RWPE1 (cell line): ENCODE data around the gene PHLPP2.

Experiments
- CTCF ChIA-PET: fragments of 350-600 bp; sonication (Branson Sonifier 250); formaldehyde crosslinking; extraction: SDS; loops from one replicate; lab custom pipeline; 2021; lab: Yijun Ruan, JAX
- POLR2A ChIA-PET: fragments of 400-600 bp; formaldehyde crosslinking; extraction: SDS; loops from one replicate; lab custom pipeline; 2020; ENCODE audit warnings: antibody characterized with exemption; ENCODE audit not compliant: low non-redundant PET; lab: Yijun Ruan, JAX
- DNase-seq: peaks from one replicate; pipeline ENCODE4 v3.0.0; 2012; ENCODE audit warnings: low spot score
- H3K27ac ChIP-seq: fragments of 450-650 bp; 2 replicates; pipeline ENCODE4 v1.5.1; 2017
- TF ChIP-seq, protein P1 (sequence below): fragments of 450-650 bp; conservative IDR thresholded peaks from 2 replicates; pipeline ENCODE4 v1.5.1; 2017; ENCODE audit warnings: low read depth, mild to moderate bottlenecking

PHLPP2 gene

DNA sequence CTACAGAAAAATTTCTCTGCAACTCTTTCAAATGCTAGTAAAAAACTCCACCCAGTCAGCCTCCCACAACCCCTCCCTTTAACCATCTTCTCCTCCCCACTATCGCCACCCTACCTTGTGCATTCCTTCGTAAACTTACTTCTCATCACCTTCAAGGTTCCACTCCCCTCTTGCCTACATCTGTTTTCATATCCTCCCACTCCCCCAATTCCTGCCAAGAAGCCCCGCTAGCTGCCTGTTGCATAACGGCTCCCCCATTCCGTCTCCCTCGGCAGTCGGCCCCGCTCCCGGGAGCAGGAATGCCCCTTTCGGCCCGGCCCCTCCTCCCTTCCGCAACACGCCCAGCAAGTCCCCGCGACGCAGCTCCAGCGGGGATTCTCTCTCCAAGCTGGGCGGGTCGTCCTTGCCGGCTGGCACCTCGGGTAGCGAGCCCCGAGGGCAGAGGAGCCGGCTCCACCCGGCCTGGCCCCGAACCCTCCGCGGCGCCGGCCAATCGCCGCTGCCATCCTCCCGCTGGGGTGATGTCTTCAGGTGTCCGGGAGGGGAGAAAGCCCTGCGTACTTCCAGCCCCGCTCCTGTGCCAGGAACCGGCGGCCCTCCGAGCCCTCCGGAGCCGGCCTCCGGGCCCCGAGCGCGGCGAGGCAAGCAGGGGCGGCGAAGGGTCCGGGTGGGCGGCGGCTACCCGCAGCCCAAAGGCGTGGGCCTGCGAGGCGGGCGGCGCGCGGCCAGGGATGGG, 1.5 kb downstream of the PHLPP2 start:
- H3K27ac ChIP-seq: peak overlapping the region; percentile 86
- ChIA-PET POLR2A (no interaction called here), CTCF (interaction anchor here (1.0 kb wide), 1 partner anchor 153 kb away, joined by 3 read pairs; no protein-coding TSS in a partner anchor)
- peak; percentile 80 for DNase-seq
- TF ChIP-seq, protein P1, sequence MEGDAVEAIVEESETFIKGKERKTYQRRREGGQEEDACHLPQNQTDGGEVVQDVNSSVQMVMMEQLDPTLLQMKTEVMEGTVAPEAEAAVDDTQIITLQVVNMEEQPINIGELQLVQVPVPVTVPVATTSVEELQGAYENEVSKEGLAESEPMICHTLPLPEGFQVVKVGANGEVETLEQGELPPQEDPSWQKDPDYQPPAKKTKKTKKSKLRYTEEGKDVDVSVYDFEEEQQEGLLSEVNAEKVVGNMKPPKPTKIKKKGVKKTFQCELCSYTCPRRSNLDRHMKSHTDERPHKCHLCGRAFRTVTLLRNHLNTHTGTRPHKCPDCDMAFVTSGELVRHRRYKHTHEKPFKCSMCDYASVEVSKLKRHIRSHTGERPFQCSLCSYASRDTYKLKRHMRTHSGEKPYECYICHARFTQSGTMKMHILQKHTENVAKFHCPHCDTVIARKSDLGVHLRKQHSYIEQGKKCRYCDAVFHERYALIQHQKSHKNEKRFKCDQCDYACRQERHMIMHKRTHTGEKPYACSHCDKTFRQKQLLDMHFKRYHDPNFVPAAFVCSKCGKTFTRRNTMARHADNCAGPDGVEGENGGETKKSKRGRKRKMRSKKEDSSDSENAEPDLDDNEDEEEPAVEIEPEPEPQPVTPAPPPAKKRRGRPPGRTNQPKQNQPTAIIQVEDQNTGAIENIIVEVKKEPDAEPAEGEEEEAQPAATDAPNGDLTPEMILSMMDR: no peak

- H3K27ac ChIP-seq: no peak overlapping the region
- DNase-seq: no peak
- TF ChIP-seq, protein P1: no peak
- ChIA-PET CTCF (no interaction called here), POLR2A (no interaction called here)
These were observed 3.3 kb downstream of the PHLPP2 start for GRCh38 chr16:71721066-71721740.

DNA sequence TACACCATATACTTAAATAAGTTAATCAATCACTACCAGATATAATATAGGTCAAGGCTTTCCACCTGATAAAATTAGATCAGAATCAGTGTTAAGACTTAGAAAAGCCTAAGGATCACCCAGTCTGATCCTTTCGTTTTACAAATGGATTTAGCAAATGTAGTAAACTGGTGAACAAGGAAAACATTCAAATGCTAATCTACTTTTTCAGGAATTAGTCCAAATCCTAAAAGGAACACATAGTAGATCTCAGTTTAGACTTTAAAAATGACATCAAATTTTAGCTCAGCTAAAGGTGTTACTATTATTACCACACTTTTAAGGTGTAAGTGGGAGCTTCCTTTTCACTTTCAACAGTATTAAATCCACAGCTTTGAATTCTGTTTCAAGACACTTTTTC, 12.0 kb downstream of the PHLPP2 start:
- H3K27ac ChIP-seq: no peak overlapping the region
- DNase-seq: no peak
- ChIA-PET CTCF (no interaction called here), POLR2A (no interaction called here)
- TF ChIP-seq, protein P1: no peak

GRCh38 chr16:71711789-71712188, 12.7 kb downstream of the PHLPP2 start:
- TF ChIP-seq, protein P1: no peak
- ChIA-PET POLR2A (no interaction called here), CTCF (no interaction called here)
- H3K27ac ChIP-seq: no peak overlapping the region
- DNase-seq: no peak

DNA sequence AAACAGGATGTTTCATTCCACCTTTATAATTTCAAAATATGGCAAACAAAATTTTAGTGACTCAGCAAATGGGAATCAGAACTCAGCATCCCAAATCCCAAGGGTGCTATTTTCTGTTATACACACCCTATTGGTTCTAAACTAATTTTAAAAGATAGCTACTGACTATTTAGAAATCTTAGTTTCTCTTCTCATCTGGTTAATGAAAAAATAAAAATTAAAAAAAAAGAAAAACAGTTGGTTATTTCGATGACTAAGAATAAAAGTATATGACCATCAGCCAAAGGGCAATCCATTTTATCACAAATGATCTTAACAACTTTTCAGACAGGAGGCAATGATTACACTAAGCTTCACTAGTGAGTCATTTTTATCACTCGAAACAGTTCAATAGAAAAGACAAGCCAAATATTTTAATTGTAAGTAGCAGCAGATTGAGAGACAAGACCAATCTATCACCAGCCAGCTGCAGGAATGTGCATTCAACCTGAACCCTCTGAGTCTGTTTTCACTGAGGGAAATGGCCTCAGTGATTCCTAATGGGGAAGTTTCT, 15.2 kb downstream of the PHLPP2 start:
- ChIA-PET POLR2A (no interaction called here), CTCF (interaction anchor here (0.6 kb wide), 2 partner anchors 70 to 1442 kb away, joined by 3 to 6 read pairs; no protein-coding TSS in a partner anchor)
- H3K27ac ChIP-seq: peak overlapping the region; percentile 48
- TF ChIP-seq, protein P1: no peak
- peak; percentile 23 for DNase-seq

GRCh38 chr16:71708696-71709095, 15.8 kb downstream of the PHLPP2 start:
- peak overlapping the region; percentile 57 for H3K27ac ChIP-seq
- DNase-seq: no peak
- ChIA-PET CTCF (interaction anchor here (0.6 kb wide), 1 partner anchor 71 kb away, joined by 6 read pairs; no protein-coding TSS in a partner anchor), POLR2A (no interaction called here)
- TF ChIP-seq, protein P1: no peak
